K562 treated with DMSO at 1 percent for 4 hours (cell line): Measurements from ENCODE around the gene ALAS1. TPM values are rescaled to one million over a fixed set of nuclear protein-coding genes. Genes with fewer than 3 reads are reported as not detected.

Experiments
- total RNA-seq: library from RNA; unstranded; fragments of 300-600 nt; gene quantifications from 2 replicates; pipeline ENCODE4 v1.2.3, GENCODE V29; 2022; ENCODE audit not compliant: insufficient read depth

Gene ALAS1
- 33.8 and 49.6 TPM in 2 replicates for total RNA-seq

GRCh38 chr3:52197842-52198625 lies at the start of gene ALAS1:
Gene ALAS1, plus strand, starts transcription at chr3:52198160. Its CDS starts 1,082 bp downstream, at chr3:52199242.

GRCh38 chr3:52154135-52155094 lies 43.5 kb upstream of the ALAS1 start, which contains the start of gene POC1A:
Gene POC1A, minus strand, starts transcription at chr3:52154423. Its CDS starts 51 bp downstream, at chr3:52154372.

GRCh38 chr3:52225452-52226228 lies 27.7 kb downstream of the ALAS1 start, which contains the start of gene TLR9:
Gene TLR9, minus strand, starts transcription at chr3:52225645. Its CDS starts 116 bp downstream, at chr3:52225529.

GRCh38 chr3:52238761-52239701 lies 41.1 kb downstream of the ALAS1 start, which contains the start of gene TWF2:
Gene TWF2, minus strand, starts transcription at chr3:52239158. Its CDS starts 142 bp downstream, at chr3:52239016.

GRCh38 chr3:52245322-52246263 lies 47.6 kb downstream of the ALAS1 start, which contains the start of gene PPM1M:
Gene PPM1M, plus strand, starts transcription at chr3:52245759. Its CDS starts 66 bp downstream, at chr3:52245825.

Other genes starting within 250 kb of the ALAS1 start
- 0.38 TPM in 1 of 2 replicates, not detected in the other for gene GPR62, start 242.8 kb upstream of the ALAS1 start, total RNA-seq
- 13.6 and 14.1 TPM in 2 replicates for gene PCBP4, start 230.7 kb upstream of the ALAS1 start, total RNA-seq
- gene ABHD14B, start 224.1 kb upstream of the ALAS1 start, total RNA-seq: 60.7 and 81.3 TPM in 2 replicates
- 15.3 and 17.4 TPM in 2 replicates for gene ABHD14A, start 223.1 kb upstream of the ALAS1 start, total RNA-seq
- gene ACY1, start 214.6 kb upstream of the ALAS1 start, total RNA-seq: 57.4 and 103 TPM in 2 replicates
- gene RPL29, start 202.3 kb upstream of the ALAS1 start, total RNA-seq: 2,779 and 2,851 TPM in 2 replicates
- gene DUSP7, start 141.6 kb upstream of the ALAS1 start, total RNA-seq: 6.8 and 9.7 TPM in 2 replicates
- 19.6 and 22.7 TPM in 2 replicates for gene POC1A, start 43.7 kb upstream of the ALAS1 start, total RNA-seq
- 0.53 TPM in 1 of 2 replicates, not detected in the other for gene TLR9, start 27.5 kb downstream of the ALAS1 start, total RNA-seq
- gene TWF2, start 41.0 kb downstream of the ALAS1 start, total RNA-seq: 155 and 176 TPM in 2 replicates
- gene PPM1M, start 47.6 kb downstream of the ALAS1 start, total RNA-seq: 15.1 and 16.0 TPM in 2 replicates
- gene WDR82, start 80.5 kb downstream of the ALAS1 start, total RNA-seq: 29.5 and 31.8 TPM in 2 replicates
- gene GLYCTK, start 89.7 kb downstream of the ALAS1 start, total RNA-seq: 1.3 and 3.3 TPM in 2 replicates
- gene DNAH1, start 118.2 kb downstream of the ALAS1 start, total RNA-seq: 1.0 and 1.6 TPM in 2 replicates
- 49.6 and 53.6 TPM in 2 replicates for gene BAP1, start 211.8 kb downstream of the ALAS1 start, total RNA-seq
- gene PHF7, start 212.5 kb downstream of the ALAS1 start, total RNA-seq: 42.9 and 43.4 TPM in 2 replicates
- 1.0 TPM in 1 of 2 replicates, not detected in the other for gene SEMA3G, start 246.9 kb downstream of the ALAS1 start, total RNA-seq